SKM-1 (cell line): ENCODE measurements around the gene EXOSC3.
"Not testable (repeated sequence)": the region's sequence is repeated elsewhere in the genome, so short reads cannot be mapped to it uniquely, and the experiment has no call there.

Source experiments
- DNase-seq: peaks from one replicate; lab custom pipeline; 2025; ENCODE audit not compliant: unreplicated experiment; lab: John Stamatoyannopoulos, UW

EXOSC3 gene

DNA sequence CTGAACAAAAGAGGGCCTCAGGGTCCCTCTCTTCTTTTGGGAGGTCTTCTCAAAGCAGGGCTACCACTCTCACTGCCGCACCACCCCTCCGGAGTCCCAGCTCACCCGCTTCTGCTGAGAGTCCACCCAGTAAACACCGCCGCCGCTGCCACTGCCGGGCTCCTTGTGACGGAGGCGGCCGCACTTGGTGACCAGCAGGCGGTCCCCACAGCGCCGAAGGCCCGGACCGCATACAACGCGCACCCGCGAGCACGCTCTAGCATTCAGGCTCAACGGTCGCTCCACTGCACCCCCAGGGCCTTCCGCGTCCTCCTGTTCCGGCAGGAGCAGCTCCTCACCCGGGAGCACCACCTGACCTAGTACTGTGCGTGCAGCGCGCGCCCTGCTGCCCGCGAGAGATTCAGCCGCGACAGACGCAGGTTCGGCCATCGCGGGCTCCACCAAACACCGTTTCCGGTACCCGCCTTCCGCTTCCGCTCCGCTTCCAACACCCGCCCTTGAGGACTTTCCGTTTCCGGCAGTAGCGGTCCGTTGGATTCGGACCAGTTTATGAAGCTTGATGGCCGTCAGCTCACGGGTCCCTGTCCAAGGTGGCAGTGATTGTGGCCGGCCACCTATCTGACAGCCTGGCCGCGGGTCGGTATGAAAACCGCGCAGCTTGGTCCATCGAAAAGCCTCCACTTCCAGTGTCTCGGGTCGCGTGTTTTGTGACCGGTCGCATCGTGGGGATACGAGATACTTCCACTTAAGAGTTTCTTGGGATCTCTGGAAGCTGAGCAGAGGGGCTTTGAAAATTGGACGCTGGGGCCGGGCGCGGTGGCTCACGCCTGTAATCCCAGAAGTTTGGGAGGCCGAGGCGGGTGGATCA lies at the start of gene EXOSC3:
TSS of gene EXOSC3 (minus strand) at position 449 of the 868 bp plus-strand sequence. CDS start at position 429, 20 bp downstream.
- peak; percentile 84 for DNase-seq

DNA sequence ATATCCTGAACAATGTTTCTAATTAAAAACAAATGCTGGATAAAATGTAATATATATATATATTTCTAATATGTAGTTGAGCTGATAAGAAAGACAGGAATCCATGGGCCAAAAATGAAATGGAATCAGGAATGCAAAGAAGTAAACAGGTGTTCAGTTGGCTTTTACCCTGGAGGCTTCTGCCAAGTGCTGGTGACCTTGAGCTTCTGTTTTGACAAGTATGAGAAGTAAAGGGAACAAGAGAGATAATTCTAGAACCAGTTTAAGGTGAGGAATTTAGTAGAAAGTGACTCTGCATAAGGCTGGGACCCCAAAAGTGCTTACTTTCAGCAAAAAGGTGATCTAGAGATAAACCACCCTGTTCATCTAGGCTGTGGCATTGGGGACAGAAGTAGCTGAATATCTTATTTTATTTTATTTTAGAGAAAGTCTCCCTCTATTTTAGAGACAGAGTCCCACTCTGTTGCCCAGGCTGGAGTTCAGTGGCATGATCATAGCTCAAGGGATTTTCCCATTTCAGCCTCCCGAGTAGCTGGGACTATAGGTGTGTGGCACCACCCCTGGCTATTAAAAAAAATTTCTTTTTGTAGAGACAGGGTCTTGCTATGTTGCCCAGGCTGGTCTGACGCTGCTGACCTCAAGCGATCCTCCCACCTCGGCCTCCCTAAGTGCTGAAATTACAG lies 42.8 kb upstream of the EXOSC3 start:
- no peak for DNase-seq

DNA sequence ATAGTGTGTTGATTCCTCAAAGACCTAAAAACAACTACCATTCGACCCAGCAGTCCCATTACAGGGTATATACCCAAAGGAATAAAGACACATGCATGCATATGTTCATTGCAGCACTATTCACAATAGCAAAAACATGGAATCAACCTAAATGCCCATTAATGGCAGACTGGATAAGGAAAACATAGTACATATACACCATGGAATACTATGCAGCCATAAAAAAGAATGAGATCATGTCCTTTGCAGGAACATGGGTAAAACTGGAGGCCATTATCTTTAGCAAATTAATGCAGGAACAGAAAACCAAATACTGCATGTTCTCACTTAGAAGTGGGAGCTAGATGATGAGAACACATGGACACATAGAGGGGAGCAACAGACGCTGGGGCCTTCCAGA lies 40.3 kb upstream of the EXOSC3 start:
- not testable (repeated sequence) for DNase-seq

GRCh38 chr9:37820142-37820541 lies 35.3 kb upstream of the EXOSC3 start:
- no peak for DNase-seq

DNA sequence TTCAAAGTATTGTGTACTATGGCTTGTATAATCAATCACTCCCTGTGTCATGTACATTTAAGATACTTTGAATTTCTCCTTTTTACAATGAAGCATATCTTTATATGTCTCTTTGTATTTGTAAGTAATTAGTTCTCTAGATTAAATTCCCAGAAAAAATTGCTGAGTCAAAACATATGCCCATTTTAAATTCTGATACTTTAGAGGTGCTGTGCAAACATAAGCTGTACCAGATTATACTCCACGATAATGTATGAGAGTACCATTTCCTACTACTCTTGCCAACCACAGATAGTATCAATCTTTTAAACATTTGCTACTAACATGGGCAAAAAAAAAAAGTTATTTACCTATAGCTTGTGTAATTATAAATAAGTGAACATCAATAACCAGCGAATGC lies 34.0 kb upstream of the EXOSC3 start:
- no peak for DNase-seq

DNA sequence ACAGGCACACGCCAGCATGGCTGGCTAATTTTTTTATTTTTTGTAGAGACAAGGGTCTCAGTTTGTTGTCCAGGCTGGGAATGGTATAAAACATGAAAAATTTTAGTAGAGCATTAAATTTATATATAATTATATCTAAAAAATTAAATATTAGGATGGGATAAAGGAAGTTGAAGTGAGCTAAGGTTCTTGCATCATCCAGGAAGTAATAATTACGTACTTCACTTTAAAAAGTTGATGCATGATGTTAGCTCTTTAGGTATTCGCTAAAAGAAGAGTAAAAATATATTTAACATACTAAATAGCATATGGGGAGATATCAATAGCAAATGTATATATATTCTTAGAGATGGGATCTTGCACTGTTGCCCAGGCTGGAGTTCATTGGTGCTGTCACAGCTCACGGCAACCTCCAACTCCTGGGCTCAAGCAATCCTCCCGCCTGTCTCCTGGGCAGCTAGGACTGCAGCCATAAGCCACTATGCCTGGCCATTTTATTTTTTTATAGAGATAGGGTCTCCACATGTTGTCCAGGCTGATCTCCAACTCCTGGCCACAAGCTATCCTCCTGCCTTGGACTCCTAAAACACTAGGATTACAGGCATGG lies 28.0 kb upstream of the EXOSC3 start:
- DNase-seq: no peak

- DNase-seq: no peak
Observed at GRCh38 chr9:37811906-37812476, 27.1 kb upstream of the EXOSC3 start.

DNA sequence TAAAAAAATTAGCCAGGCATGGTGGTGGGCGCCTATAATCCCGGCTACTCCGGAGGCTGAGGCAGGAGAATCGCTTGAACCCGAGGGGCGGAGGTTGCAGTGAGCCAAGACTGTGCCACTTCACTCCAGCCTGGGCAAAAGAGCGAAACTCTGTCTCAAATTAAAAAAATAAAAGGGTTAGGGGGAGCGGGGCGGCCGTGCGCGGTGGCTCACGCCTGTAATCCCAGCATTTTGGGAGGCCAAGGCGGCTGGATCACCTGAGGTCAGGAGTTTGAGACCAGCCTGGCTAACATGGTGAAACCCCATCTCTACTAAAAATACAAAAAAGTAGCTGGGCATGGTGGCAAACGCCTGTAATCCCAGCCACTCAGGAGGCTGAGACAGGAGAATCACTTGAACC lies 24.8 kb upstream of the EXOSC3 start:
- not testable (repeated sequence) for DNase-seq

- DNase-seq: no peak
Observed at GRCh38 chr9:37806271-37806670, 21.4 kb upstream of the EXOSC3 start.

DNA sequence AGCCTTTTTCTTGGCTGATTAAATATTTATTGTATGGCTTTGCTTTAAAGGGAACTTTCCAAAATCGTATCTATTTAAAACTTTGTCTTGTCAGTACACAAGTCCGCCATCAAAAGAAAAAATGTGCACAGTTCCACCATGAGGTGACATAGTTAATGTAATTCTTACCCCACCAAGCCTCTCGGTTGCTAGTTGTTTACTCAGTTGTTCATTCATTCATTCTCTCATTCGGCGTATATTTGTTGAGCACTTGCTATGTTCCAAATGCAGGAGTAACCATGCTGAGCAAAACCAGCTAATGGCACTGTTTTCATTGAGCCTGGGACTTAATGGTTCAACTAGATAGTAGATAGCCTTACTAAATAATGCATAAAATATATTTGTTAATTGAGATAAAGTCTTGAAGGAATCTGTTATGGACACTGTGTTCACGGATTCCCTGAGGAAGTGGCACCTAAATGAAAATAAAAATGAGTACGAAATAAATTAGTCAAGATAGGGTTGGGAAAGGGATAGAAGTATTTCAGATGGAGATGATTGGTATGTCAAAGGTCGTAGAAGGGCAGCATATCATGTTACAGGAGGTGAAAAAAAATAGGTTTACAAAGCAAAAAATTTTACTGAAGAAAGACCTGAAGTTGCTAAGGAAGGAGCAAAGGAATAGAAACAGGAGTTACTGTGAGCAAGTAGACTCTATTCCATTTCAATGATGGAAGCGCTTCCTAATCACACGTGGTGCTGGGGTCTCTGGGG lies 17.3 kb upstream of the EXOSC3 start:
- DNase-seq: no peak

GRCh38 chr9:37801287-37801850 lies 16.5 kb upstream of the EXOSC3 start:
- DNase-seq: no peak

DNA sequence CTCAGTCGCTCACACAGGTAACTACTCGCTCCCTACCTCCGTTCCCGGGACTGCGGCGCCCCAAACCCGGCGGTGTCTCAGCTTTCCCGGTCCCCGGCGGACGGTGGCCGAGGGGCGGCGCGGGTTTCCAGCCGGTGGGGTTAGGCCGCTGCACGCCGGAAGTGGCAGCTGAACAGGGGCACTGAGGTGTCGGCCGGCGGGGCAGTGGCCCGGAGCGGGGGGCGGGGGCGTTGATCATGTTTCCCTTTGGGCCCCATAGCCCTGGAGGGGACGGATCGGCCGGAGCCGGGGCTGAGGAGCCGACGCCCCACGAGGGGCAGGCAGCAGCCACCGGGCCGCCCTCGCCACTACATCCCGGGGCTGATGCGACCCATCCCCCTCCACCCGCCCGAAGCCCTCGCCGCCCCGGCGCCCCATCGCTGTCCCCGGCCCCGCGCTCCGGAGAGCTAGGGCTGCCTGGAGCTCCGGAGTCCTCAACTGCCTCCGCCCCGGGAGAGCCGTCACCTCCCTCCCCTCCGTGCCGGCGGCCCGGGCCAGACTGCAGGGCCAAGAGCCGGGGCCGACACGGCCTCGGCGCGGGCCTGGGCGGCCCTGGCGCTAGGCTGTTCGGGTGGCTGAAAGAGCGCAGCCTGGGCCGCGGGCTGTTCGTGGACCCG lies 15.9 kb upstream of the EXOSC3 start, which contains the start of gene DCAF10:
TSS of gene DCAF10 (plus strand) at position 167 of the 656 bp plus-strand sequence. CDS start at position 237, 70 bp downstream.
- DNase-seq: peak; percentile 53

DNA sequence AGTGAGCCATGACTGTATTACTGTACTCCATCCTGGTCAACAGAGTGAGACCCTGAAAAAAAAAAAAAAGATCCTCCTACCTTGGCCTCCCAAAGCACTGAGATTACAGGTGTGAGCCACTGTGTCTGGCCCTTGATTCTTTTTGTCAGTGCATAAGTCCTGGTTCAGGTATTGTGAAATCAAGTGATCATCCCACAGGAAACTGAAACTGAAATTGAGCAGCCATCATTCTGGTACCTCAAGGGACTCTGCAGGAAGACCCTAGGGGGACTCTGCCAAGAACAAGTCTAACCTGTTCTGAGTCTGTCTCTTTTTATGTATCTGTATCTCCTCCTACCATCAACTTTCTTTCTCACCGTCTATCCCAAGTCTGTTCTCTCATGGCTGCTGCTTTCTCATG lies 13.8 kb upstream of the EXOSC3 start:
- DNase-seq: no peak

DNA sequence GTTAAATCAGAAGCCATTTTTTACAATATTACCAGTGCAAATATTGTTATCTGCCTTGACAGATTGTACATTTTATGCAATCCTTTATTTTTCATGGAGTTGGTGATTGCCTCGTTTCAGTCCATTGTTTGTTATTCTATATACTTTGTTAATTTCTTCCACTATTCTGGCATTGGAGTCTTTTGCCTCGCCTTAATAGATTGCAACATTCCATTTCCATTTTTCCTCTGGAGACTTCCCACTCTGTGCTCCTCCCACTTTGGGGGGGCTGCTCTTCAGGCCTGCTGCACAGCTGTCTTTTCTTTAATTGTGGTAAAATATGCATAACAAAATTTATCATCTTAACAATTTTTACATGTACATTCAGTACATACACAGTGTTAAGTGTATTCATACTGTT lies 11.4 kb upstream of the EXOSC3 start:
- DNase-seq: no peak

GRCh38 chr9:37792122-37792521 lies 7.3 kb upstream of the EXOSC3 start:
- no peak for DNase-seq

DNA sequence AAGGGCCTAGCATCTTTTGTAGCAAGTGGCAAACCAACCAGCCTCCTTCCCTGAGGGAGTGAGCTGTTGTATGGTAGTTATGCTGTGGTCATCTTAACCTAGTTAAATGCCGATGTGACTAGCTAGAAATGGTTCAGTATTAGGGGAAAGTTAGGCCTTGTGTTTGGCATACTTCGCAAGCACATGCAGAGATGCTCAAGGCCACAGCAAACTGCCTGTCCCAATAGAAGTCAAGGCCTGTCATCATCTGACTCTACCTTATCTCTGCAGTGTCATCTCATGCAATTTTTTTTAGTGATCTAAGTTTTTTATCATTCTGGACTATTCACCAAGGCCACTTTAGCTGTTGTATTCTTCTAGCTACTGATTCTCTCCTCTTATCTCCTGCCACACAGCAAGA lies 5.2 kb upstream of the EXOSC3 start:
- DNase-seq: no peak

GRCh38 chr9:37788332-37788731 lies 3.5 kb upstream of the EXOSC3 start:
- peak; percentile 86 for DNase-seq

GRCh38 chr9:37787059-37787458 lies 2.2 kb upstream of the EXOSC3 start:
- DNase-seq: no peak

DNA sequence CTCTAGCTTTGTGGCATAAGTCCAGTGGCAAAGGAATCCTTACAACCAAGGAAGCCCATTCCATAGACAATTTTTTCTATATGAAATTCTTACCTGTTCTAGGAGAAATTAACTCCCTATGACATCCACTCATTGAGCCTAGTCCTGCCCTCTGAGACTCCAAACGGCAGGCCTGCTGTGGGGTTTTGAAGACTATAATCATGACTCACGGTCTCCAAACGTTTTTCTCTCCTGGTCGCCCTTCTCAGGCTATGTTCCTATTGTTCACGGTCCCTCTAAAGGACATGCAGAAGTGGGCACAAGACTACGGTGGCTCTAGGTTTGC lies 611 bp downstream of the EXOSC3 start:
- no peak for DNase-seq

GRCh38 chr9:37778534-37778933 lies 6.3 kb downstream of the EXOSC3 start:
- no peak for DNase-seq
